Measurements from ENCODE around the gene SPEG. TPM values are rescaled to one million over a fixed set of nuclear protein-coding genes. Genes with fewer than 3 reads are reported as not detected.

Gene SPEG
- total and polyA plus RNA-seq, 2 of the 8 experiments (the other 6 are each of a cell fraction or from before 2014, with no cell fraction given), result 19.9 to 32.0 TPM

DNA sequence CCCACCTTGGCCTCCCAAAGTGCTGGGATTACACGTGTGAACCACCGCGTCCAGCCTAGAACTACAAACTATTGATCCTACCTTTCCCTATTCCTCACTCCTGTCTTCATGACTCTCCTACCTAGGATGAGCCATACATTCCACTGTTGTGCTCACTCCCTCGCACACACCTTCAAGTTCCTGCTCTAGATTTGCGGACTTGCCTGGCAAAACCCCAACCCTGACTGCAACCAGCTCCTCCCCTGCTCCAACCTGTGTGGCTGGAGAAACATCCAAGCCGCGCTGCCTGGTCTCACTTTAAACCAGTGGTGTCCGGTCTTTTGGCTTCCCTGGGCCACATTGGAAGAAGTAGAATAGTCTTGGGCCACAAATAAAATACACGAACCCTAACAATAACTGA is 41.9 kb upstream of the SPEG start (continued):
- TF ChIP-seq, protein P1, sequence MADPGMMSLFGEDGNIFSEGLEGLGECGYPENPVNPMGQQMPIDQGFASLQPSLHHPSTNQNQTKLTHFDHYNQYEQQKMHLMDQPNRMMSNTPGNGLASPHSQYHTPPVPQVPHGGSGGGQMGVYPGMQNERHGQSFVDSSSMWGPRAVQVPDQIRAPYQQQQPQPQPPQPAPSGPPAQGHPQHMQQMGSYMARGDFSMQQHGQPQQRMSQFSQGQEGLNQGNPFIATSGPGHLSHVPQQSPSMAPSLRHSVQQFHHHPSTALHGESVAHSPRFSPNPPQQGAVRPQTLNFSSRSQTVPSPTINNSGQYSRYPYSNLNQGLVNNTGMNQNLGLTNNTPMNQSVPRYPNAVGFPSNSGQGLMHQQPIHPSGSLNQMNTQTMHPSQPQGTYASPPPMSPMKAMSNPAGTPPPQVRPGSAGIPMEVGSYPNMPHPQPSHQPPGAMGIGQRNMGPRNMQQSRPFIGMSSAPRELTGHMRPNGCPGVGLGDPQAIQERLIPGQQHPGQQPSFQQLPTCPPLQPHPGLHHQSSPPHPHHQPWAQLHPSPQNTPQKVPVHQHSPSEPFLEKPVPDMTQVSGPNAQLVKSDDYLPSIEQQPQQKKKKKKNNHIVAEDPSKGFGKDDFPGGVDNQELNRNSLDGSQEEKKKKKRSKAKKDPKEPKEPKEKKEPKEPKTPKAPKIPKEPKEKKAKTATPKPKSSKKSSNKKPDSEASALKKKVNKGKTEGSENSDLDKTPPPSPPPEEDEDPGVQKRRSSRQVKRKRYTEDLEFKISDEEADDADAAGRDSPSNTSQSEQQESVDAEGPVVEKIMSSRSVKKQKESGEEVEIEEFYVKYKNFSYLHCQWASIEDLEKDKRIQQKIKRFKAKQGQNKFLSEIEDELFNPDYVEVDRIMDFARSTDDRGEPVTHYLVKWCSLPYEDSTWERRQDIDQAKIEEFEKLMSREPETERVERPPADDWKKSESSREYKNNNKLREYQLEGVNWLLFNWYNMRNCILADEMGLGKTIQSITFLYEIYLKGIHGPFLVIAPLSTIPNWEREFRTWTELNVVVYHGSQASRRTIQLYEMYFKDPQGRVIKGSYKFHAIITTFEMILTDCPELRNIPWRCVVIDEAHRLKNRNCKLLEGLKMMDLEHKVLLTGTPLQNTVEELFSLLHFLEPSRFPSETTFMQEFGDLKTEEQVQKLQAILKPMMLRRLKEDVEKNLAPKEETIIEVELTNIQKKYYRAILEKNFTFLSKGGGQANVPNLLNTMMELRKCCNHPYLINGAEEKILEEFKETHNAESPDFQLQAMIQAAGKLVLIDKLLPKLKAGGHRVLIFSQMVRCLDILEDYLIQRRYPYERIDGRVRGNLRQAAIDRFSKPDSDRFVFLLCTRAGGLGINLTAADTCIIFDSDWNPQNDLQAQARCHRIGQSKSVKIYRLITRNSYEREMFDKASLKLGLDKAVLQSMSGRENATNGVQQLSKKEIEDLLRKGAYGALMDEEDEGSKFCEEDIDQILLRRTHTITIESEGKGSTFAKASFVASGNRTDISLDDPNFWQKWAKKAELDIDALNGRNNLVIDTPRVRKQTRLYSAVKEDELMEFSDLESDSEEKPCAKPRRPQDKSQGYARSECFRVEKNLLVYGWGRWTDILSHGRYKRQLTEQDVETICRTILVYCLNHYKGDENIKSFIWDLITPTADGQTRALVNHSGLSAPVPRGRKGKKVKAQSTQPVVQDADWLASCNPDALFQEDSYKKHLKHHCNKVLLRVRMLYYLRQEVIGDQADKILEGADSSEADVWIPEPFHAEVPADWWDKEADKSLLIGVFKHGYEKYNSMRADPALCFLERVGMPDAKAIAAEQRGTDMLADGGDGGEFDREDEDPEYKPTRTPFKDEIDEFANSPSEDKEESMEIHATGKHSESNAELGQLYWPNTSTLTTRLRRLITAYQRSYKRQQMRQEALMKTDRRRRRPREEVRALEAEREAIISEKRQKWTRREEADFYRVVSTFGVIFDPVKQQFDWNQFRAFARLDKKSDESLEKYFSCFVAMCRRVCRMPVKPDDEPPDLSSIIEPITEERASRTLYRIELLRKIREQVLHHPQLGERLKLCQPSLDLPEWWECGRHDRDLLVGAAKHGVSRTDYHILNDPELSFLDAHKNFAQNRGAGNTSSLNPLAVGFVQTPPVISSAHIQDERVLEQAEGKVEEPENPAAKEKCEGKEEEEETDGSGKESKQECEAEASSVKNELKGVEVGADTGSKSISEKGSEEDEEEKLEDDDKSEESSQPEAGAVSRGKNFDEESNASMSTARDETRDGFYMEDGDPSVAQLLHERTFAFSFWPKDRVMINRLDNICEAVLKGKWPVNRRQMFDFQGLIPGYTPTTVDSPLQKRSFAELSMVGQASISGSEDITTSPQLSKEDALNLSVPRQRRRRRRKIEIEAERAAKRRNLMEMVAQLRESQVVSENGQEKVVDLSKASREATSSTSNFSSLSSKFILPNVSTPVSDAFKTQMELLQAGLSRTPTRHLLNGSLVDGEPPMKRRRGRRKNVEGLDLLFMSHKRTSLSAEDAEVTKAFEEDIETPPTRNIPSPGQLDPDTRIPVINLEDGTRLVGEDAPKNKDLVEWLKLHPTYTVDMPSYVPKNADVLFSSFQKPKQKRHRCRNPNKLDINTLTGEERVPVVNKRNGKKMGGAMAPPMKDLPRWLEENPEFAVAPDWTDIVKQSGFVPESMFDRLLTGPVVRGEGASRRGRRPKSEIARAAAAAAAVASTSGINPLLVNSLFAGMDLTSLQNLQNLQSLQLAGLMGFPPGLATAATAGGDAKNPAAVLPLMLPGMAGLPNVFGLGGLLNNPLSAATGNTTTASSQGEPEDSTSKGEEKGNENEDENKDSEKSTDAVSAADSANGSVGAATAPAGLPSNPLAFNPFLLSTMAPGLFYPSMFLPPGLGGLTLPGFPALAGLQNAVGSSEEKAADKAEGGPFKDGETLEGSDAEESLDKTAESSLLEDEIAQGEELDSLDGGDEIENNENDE (IDR thresholded peaks at IDR 0.05; ENCODE audit: insufficient replicate concordance, low read length), result no peak
- TF ChIP-seq RAD21 (IDR thresholded peaks at IDR 0.05 in 1 of 2, conservative IDR thresholded peaks at IDR 0.05 in 1 of 2; ENCODE audit: low read depth in 2 of 2, low read length in 2 of 2) (no peak), FOSL1 (IDR thresholded peaks at IDR 0.05; ENCODE audit: insufficient read depth, low read depth, low read length) (no peak), ATF3 (IDR thresholded peaks at IDR 0.05; ENCODE audit: insufficient read depth, low read depth, low read length) (no peak), EGR1 (IDR thresholded peaks at IDR 0.05; ENCODE audit: borderline replicate concordance, low read depth, low read length) (no peak), SIX5 (IDR thresholded peaks at IDR 0.05; ENCODE audit: low read depth, low read length) (no peak), SP2 (IDR thresholded peaks at IDR 0.05; ENCODE audit: low read length) (no peak), CBX8 (IDR thresholded peaks at IDR 0.05; ENCODE audit: borderline replicate concordance, low read depth, low read length) (no peak)
- TF ChIP-seq, protein P2, sequence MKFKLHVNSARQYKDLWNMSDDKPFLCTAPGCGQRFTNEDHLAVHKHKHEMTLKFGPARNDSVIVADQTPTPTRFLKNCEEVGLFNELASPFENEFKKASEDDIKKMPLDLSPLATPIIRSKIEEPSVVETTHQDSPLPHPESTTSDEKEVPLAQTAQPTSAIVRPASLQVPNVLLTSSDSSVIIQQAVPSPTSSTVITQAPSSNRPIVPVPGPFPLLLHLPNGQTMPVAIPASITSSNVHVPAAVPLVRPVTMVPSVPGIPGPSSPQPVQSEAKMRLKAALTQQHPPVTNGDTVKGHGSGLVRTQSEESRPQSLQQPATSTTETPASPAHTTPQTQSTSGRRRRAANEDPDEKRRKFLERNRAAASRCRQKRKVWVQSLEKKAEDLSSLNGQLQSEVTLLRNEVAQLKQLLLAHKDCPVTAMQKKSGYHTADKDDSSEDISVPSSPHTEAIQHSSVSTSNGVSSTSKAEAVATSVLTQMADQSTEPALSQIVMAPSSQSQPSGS (IDR thresholded peaks at IDR 0.05; ENCODE audit: low read length), result no peak
